Neural progenitor cell (in vitro differentiated cells): ENCODE results near the gene PRKAG1. TPM values are rescaled to one million over a fixed set of nuclear protein-coding genes. Genes with fewer than 3 reads are reported as not detected.

Experiments
- DNase-seq: peaks from one replicate; pipeline ENCODE4 v3.0.0-alpha.2; 2016; ENCODE audit warnings: low spot score
- H2AFZ ChIP-seq: fragments of 200-600 bp; sonication (generic); replicated peaks from 2 replicates; pipeline ENCODE4 v1.6.1; 2016; ENCODE audit warnings: antibody characterized with exemption
- H3F3A ChIP-seq: fragments of 200-600 bp; sonication (generic); 2 replicates; pipeline ENCODE4 v1.6.1; 2016; ENCODE audit warnings: antibody characterized with exemption, low read depth
- H3K27ac ChIP-seq: fragments of 200-600 bp; sonication (generic); 2 replicates; pipeline ENCODE4 v1.5.1; 2016; ENCODE audit warnings: mild to moderate bottlenecking
- H3K27me3 ChIP-seq: fragments of 200-600 bp; sonication (generic); 2 replicates; pipeline ENCODE4 v1.6.1; 2016; ENCODE audit warnings: mild to moderate bottlenecking, moderate library complexity
- H3K36me3 ChIP-seq: fragments of 200-600 bp; sonication (generic); 2 replicates; pipeline ENCODE4 v1.5.1; 2016
- H3K4me1 ChIP-seq: fragments of 200-600 bp; sonication (generic); 2 replicates; pipeline ENCODE4 v1.6.1; 2016; ENCODE audit warnings: mixed run types
- H3K4me2 ChIP-seq: fragments of 200-600 bp; sonication (generic); 2 replicates; pipeline ENCODE4 v1.6.1; 2016
- H3K4me3 ChIP-seq: fragments of 200-600 bp; sonication (generic); 2 replicates; pipeline ENCODE4 v1.5.1; 2016
- H3K79me2 ChIP-seq: fragments of 200-600 bp; sonication (generic); 2 replicates; pipeline ENCODE4 v1.6.1; 2016; ENCODE audit warnings: low read depth
- H3K9ac ChIP-seq: fragments of 200-600 bp; sonication (generic); 2 replicates; pipeline ENCODE4 v1.6.1; 2016
- H3K9me3 ChIP-seq: fragments of 200-600 bp; sonication (generic); 2 replicates; pipeline ENCODE4 v1.5.1; 2016; ENCODE audit warnings: low read depth
- H4K20me1 ChIP-seq: fragments of 200-600 bp; sonication (generic); 2 replicates; pipeline ENCODE4 v1.6.1; 2016; ENCODE audit warnings: low read depth
- H3K27ac Mint-ChIP-seq: 3 replicates; pipeline ENCODE4 v1.8.0; 2021; ENCODE audit warnings: mixed read lengths
- H3K27me3 Mint-ChIP-seq: 2 replicates; pipeline ENCODE4 v1.8.0; 2022; ENCODE audit warnings: low read depth, mild to moderate bottlenecking, inconsistent platforms, moderate library complexity, mixed read lengths; ENCODE audit not compliant: insufficient read depth
- H3K36me3 Mint-ChIP-seq: 3 replicates; pipeline ENCODE4 v1.8.0; 2021; ENCODE audit warnings: mixed read lengths
- H3K4me1 Mint-ChIP-seq: 3 replicates; pipeline ENCODE4 v1.8.0; 2021; ENCODE audit warnings: mixed read lengths
- H3K4me3 Mint-ChIP-seq: 3 replicates; pipeline ENCODE4 v1.8.0; 2021; ENCODE audit warnings: mild to moderate bottlenecking, moderate library complexity, mixed read lengths
- H3K9me3 Mint-ChIP-seq: 3 replicates; pipeline ENCODE4 v1.8.0; 2020; ENCODE audit warnings: mixed read lengths
- CTCF ChIP-seq: fragments of 200-600 bp; sonication (generic); IDR thresholded peaks from 2 replicates; pipeline ENCODE4 v1.5.1; 2017; ENCODE audit warnings: antibody characterized with exemption, mild to moderate bottlenecking
- EZH2 ChIP-seq: fragments of 200-600 bp; sonication (generic); IDR thresholded peaks from 2 replicates; pipeline ENCODE4 v1.6.1; 2017; ENCODE audit warnings: antibody characterized with exemption, mild to moderate bottlenecking, moderate library complexity
- EZH2phosphoT487 ChIP-seq: fragments of 200-600 bp; sonication (generic); IDR thresholded peaks from 2 replicates; pipeline ENCODE4 v1.6.1; 2017; ENCODE audit warnings: antibody characterized with exemption
- total RNA-seq: library from RNA; depleted of rRNA; stranded (reverse); fragments of >200 nt; gene quantifications from 2 replicates; pipeline ENCODE4 v1.2.3, GENCODE V29; 2015; ENCODE audit warnings: low replicate concordance

PRKAG1 gene
- total RNA-seq, 1 donor from 2014 or later = 41.8 TPM

DNA sequence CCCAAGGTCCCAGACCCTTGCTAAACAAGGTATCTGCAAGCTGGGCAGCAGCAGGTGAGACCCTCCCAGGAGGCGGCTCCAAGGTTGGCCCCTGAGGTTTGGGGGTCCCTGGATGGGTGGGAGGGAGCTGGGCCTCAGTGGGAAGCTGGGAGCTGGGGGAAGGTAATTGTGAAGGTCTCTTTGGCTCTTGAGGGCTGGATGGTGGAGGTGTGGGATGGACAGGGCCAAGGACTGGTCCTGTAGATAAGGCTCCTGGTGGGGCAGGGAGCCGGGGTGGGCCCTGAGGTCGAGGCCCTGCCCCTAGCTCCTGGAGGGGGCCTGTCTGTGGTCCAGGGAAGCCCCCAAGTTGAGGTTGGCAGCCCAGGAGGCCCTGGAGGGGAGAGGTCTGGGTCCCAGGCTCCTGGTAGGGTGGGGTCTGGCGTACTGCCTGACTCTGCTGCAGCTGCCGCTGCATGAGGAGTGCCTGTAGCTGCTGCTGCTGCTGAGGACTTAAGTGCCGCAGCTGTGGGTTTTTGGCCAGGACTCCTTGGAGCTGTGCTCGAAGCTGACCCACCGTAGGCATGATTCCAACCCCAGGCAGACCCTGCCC lies 13.1 kb upstream of the PRKAG1 start:
- Histone ChIP-seq H4K20me1 (peaks cover 26% of the 10 kb centered on the region), H3K4me3 (no peak overlapping the region), H3K4me1 (no peaks in the 10 kb centered on the region), H2AFZ (no peak overlapping the region), H3K27ac (no peak overlapping the region), H3K36me3 (no peaks in the 10 kb centered on the region), H3F3A (no peaks in the 10 kb centered on the region), H3K9me3 (no peaks in the 10 kb centered on the region), H3K27me3 (no peaks in the 10 kb centered on the region), H3K4me2 (no peak overlapping the region), H3K9ac (no peak overlapping the region), H3K79me2 (no peaks in the 10 kb centered on the region)
- H3K4me3 Mint-ChIP-seq = no peak overlapping the region
- peaks cover 5% of the 10 kb centered on the region for H3K27me3 Mint-ChIP-seq
- H3K4me1 Mint-ChIP-seq = no peaks in the 10 kb centered on the region
- peaks cover 33% of the 10 kb centered on the region for H3K36me3 Mint-ChIP-seq
- H3K27ac Mint-ChIP-seq = no peak overlapping the region
- no peak for DNase-seq
- no peaks in the 10 kb centered on the region for H3K9me3 Mint-ChIP-seq
- no peak for TF ChIP-seq EZH2
- no peak for TF ChIP-seq CTCF
- no peak for TF ChIP-seq EZH2phosphoT487

DNA sequence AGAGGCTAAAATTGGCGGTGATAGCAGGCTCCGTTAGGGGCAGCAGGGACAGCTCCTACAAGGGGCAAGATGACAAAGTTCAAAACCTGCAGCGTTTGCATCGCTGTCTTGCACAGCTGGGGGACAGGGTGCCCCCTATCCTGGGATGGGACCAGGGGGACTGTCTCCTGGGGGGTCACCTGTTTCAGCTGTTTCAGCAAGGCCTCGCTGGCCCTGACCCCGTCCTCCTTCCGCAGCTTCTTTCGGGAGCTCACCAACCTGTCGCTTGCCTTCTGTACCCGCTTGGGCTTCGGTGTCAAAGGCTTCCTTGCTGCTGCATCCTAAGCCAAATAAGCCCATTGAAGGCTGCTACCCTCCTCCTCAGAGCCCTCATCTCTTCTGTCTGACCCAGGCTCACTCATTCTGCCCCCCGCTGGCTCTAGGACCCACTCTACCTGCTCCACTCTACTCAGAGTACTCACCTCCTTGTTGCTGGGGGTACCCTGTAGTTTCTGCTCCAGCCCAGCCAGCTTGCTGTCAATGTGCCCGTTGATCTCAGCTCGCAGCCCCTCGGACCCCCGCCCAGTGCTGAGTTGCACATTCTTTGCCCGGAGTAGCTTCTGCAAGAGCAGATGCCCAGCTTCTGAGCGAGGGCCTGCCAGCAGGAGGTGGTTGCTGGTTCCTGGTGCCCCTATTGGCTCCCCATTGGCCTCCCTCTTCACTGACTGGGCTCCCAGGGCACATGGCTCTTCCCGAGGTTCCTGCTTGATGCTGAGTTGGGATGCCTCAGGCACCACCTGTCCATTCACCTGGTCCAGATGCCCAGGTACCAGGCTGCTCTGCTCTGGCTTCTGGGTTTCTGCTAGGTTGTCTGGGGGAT lies 12.4 kb upstream of the PRKAG1 start:
- no peak overlapping the region for H3K4me3 ChIP-seq
- H2AFZ ChIP-seq = no peak overlapping the region
- no peak overlapping the region for H3K4me3 Mint-ChIP-seq
- H3K9me3 Mint-ChIP-seq = no peaks in the 10 kb centered on the region
- no peaks in the 10 kb centered on the region for H3K79me2 ChIP-seq
- H3K9me3 ChIP-seq = no peaks in the 10 kb centered on the region
- no peaks in the 10 kb centered on the region for H3K4me1 ChIP-seq
- peaks cover 5% of the 10 kb centered on the region for H3K27me3 Mint-ChIP-seq
- peaks cover 20% of the 10 kb centered on the region for H4K20me1 ChIP-seq
- H3K4me1 Mint-ChIP-seq = no peaks in the 10 kb centered on the region
- no peak overlapping the region for H3K27ac ChIP-seq
- DNase-seq = no peak
- TF ChIP-seq CTCF = no peak
- TF ChIP-seq EZH2phosphoT487 = no peak
- TF ChIP-seq EZH2 = no peak
- H3K27me3 ChIP-seq = no peaks in the 10 kb centered on the region
- H3F3A ChIP-seq = no peaks in the 10 kb centered on the region
- H3K9ac ChIP-seq = no peak overlapping the region
- no peaks in the 10 kb centered on the region for H3K36me3 ChIP-seq
- H3K4me2 ChIP-seq = no peak overlapping the region
- H3K36me3 Mint-ChIP-seq = peaks cover 34% of the 10 kb centered on the region
- no peak overlapping the region for H3K27ac Mint-ChIP-seq

GRCh38 chr12:49030119-49030518 lies 11.5 kb upstream of the PRKAG1 start:
- Mint-ChIP-seq H3K4me1 (no peaks in the 10 kb centered on the region), H3K27ac (no peak overlapping the region), H3K36me3 (peaks cover 33% of the 10 kb centered on the region), H3K4me3 (no peak overlapping the region), H3K27me3 (peaks cover 4% of the 10 kb centered on the region), H3K9me3 (no peaks in the 10 kb centered on the region)
- no peaks in the 10 kb centered on the region for H3F3A ChIP-seq
- no peak overlapping the region for H3K4me2 ChIP-seq
- no peak overlapping the region for H3K27ac ChIP-seq
- peaks cover 2% of the 10 kb centered on the region for H3K36me3 ChIP-seq
- H3K27me3 ChIP-seq = no peaks in the 10 kb centered on the region
- no peak for DNase-seq
- TF ChIP-seq EZH2phosphoT487 (no peak), EZH2 (no peak), CTCF (no peak)
- no peak overlapping the region for H2AFZ ChIP-seq
- no peak overlapping the region for H3K4me3 ChIP-seq
- no peaks in the 10 kb centered on the region for H3K4me1 ChIP-seq
- H3K9ac ChIP-seq = no peak overlapping the region
- H3K9me3 ChIP-seq = no peaks in the 10 kb centered on the region
- H3K79me2 ChIP-seq = no peaks in the 10 kb centered on the region
- peaks cover 12% of the 10 kb centered on the region for H4K20me1 ChIP-seq
